AG04450 (cell line): ENCODE results near the gene UBR1. TPM values are rescaled to one million over a fixed set of nuclear protein-coding genes. Genes with fewer than 3 reads are reported as not detected.

Experiments
- CTCF ChIA-PET: fragments of 300-600, 350-600 bp; formaldehyde crosslinking; extraction: SDS; loops from one replicate; lab custom pipeline; 2022; ENCODE audit warnings: antibody characterized with exemption, inconsistent platforms; lab: Charles Lee
- POLR2A ChIA-PET: fragments of 350-600 bp; formaldehyde crosslinking; extraction: SDS; loops from one replicate; lab custom pipeline; 2021; ENCODE audit warnings: antibody characterized with exemption, inconsistent platforms; lab: Yijun Ruan, JAX
- DNase-seq: peaks from one replicate; pipeline ENCODE4 v3.0.0-alpha.2; 2011; ENCODE audit warnings: low read depth, low spot score
- H3K27ac ChIP-seq: one replicate; pipeline ENCODE4 v1.5.1; 2012; ENCODE audit warnings: low read depth, low read length, control low read depth
- H3K27me3 ChIP-seq: one replicate; pipeline ENCODE4 v1.6.0; 2012; ENCODE audit warnings: low read length; ENCODE audit not compliant: control insufficient read depth, insufficient read depth
- H3K4me3 ChIP-seq: 2 replicates; pipeline ENCODE4 v1.5.1; 2011; ENCODE audit warnings: mild to moderate bottlenecking, low read depth, low read length, control low read depth
- H3K9me3 ChIP-seq: 2 replicates; pipeline ENCODE4 v1.5.1; 2012; ENCODE audit warnings: low read length; ENCODE audit not compliant: control insufficient read depth, insufficient read depth
- CTCF ChIP-seq: IDR thresholded peaks from 2 replicates; pipeline ENCODE4 v1.5.1; 2011; ENCODE audit warnings: low read depth, low read length, control low read depth, inconsistent platforms
- polyA plus RNA-seq: library from polyadenylated mRNA; depleted of rRNA; stranded (reverse); fragments of >200 nt; gene quantifications from 2 replicates; pipeline ENCODE4 v1.2.3, GENCODE V29; 2011

Gene UBR1
- polyA plus RNA-seq, 1 experiment, result 18.4 TPM

GRCh38 chr15:42918047-42918446, 187.8 kb downstream of the UBR1 start:
- H3K9me3 ChIP-seq, result no peaks in the 10 kb centered on the region; the same call in 1 of the 2 replicates
- DNase-seq, result no peak
- no peaks in the 10 kb centered on the region for H3K27me3 ChIP-seq
- no peak overlapping the region for H3K4me3 ChIP-seq
- no peak for TF ChIP-seq CTCF
- CTCF ChIA-PET, result interaction anchor here (1.4 to 2.1 kb wide), 2 partner anchors 8 to 10 kb away, joined by 3 to 10 read pairs; no protein-coding TSS in a partner anchor
- no peak overlapping the region for H3K27ac ChIP-seq
- POLR2A ChIA-PET, result no interaction called here

- CTCF ChIA-PET, result interaction anchor here (1.3 kb wide), 1 partner anchor 10 kb away, joined by 9 read pairs; no protein-coding TSS in a partner anchor
- POLR2A ChIA-PET, result no interaction called here
- Histone ChIP-seq H3K27me3 (no peaks in the 10 kb centered on the region), H3K4me3 (no peak overlapping the region), H3K27ac (no peak overlapping the region), H3K9me3 (no peaks in the 10 kb centered on the region; the same call in 1 of the 2 replicates)
- no peak for DNase-seq
- no peak for TF ChIP-seq CTCF
Measured at GRCh38 chr15:42915654-42916315, 190.1 kb downstream of the UBR1 start.

- DNase-seq, result no peak
- Histone ChIP-seq H3K4me3 (peak overlapping the region; percentile 18), H3K27ac (no peak overlapping the region), H3K9me3 (no peaks in the 10 kb centered on the region), H3K27me3 (no peaks in the 10 kb centered on the region)
- no peak for TF ChIP-seq CTCF
- ChIA-PET POLR2A (no interaction called here), CTCF (interaction anchor here (1.3 kb wide), 1 partner anchor 11 kb away, joined by 9 read pairs; no protein-coding TSS in a partner anchor)
Measured at GRCh38 chr15:42914728-42915497, 190.9 kb downstream of the UBR1 start.

GRCh38 chr15:42911058-42911592, 194.7 kb downstream of the UBR1 start:
- TF ChIP-seq CTCF, result no peak
- no peaks in the 10 kb centered on the region for H3K9me3 ChIP-seq
- no peaks in the 10 kb centered on the region for H3K27me3 ChIP-seq
- CTCF ChIA-PET, result interaction anchor here (1.6 kb wide), 1 partner anchor 16 kb away, joined by 7 read pairs; no protein-coding TSS in a partner anchor
- DNase-seq, result no peak
- POLR2A ChIA-PET, result no interaction called here
- no peak overlapping the region for H3K27ac ChIP-seq
- H3K4me3 ChIP-seq, result no peak overlapping the region
